Transverse colon (tissue), 4 donors: ENCODE measurements around the gene SRRT. TPM values are rescaled to one million over a fixed set of nuclear protein-coding genes. Genes with fewer than 3 reads are reported as not detected.

Source experiments
- DNase-seq: peaks from one replicate; pipeline ENCODE4 v3.0.0-alpha.2; 2019
- H3K27ac ChIP-seq, 4 donors: fragments of 200-600 bp; sonication (generic); 2 replicates each; pipeline ENCODE4 v1.5.1; 2016 to 2018; ENCODE audit warnings: inconsistent platforms in 4 of 4
- H3K27me3 ChIP-seq: fragments of 200-600 bp; sonication (generic); 2 replicates; pipeline ENCODE4 v1.5.1; 2017; ENCODE audit warnings: inconsistent platforms
- H3K36me3 ChIP-seq, 4 donors: fragments of 200-600 bp; sonication (generic); 2 replicates each; pipeline ENCODE4 v1.5.1; 2017 to 2019; ENCODE audit warnings: inconsistent platforms in 4 of 4
- H3K4me1 ChIP-seq, 4 donors: fragments of 200-600 bp; sonication (generic); 2 replicates each; pipeline ENCODE4 v1.5.1; 2017 to 2020; ENCODE audit warnings: inconsistent platforms in 4 of 4
- H3K4me3 ChIP-seq, 4 donors: fragments of 200-600 bp; sonication (generic); 1 replicate in 1 of 4; 2 replicates in 3 of 4; pipeline versions ENCODE4 v1.5.1 to v1.6.1; 2017 to 2019; ENCODE audit warnings: inconsistent platforms in 4 of 4
- H3K9me3 ChIP-seq, 2 donors: fragments of 200-600 bp; sonication (generic); 2 replicates each; pipeline ENCODE4 v1.5.1; 2017 to 2019; ENCODE audit warnings: inconsistent platforms in 2 of 2
- CTCF ChIP-seq, 5 experiments: fragments of 200-600 bp in 3 of 5; fragments of 450-650 bp in 2 of 5; sonication (generic) in 3 of 5; IDR thresholded peaks; 1 replicate in 2 of 5; 2 replicates in 3 of 5; pipeline ENCODE4 v1.5.1; 2016 to 2017; ENCODE audit warnings: antibody characterized with exemption in 5 of 5, inconsistent platforms in 3 of 5, mild to moderate bottlenecking in 2 of 5, moderate library complexity in 1 of 5
- EP300 ChIP-seq: sonication (generic); formaldehyde crosslinking; IDR thresholded peaks from one replicate; pipeline ENCODE4 v1.6.1; 2017; ENCODE audit warnings: antibody characterized with exemption, low read depth
- POLR2A ChIP-seq: fragments of 450-650 bp; IDR thresholded peaks from one replicate; pipeline ENCODE4 v1.6.1; 2016; ENCODE audit warnings: antibody characterized with exemption, mild to moderate bottlenecking, moderate library complexity
- POLR2AphosphoS5 ChIP-seq, 3 donors: sonication (generic); formaldehyde crosslinking; IDR thresholded peaks; one replicate each; pipeline ENCODE4 v1.6.1; 2016; ENCODE audit warnings: antibody characterized with exemption in 3 of 3
- WGBS, 2 donors: methylation state at CpG; one replicate each; pipeline ENCODE4 v1.1.5; 2018; ENCODE audit warnings: low coverage in 1 of 2; 5-methylcytosine and 5-hydroxymethylcytosine counted together
- in situ Hi-C, 4 donors: fragments of 200-750 bp; cut with MboI; loops; one replicate each; pipeline versions ENCODE4 v1.15.0 to v1.15.1; 2017; ENCODE audit warnings: low sequenced_read_pairs in 3 of 4, low pct_ligation_motif_present in 1 of 4, low pct_unique_long_range_greater_than_20kb in 1 of 4
- intact Hi-C: fragments of 100-400 bp; cut with DNase I; formaldehyde crosslinking; loops from one replicate; pipeline ENCODE4 v1.15.1; 2023; ENCODE audit warnings: low total_unique reads
- total RNA-seq, 4 donors: library from RNA; depleted of rRNA; stranded (reverse); fragments of >200 nt; gene quantifications; one replicate each; pipeline ENCODE4 v1.1.0, GENCODE V29; 2016

Gene SRRT
- total RNA-seq, 4 donors from 2014 or later: 64.6 to 217 (median 103) TPM

- Histone ChIP-seq H3K4me3 (peak overlapping the region; percentile 5 to 43 (median 30)), H3K9me3 (no peaks in the 10 kb centered on the region), H3K27ac (peak overlapping the region; percentile 80 to 89 (median 88)), H3K4me1 (peaks cover 6 to 24% (median 15%) of the 10 kb centered on the region in 4 donors), H3K36me3 (no peaks in the 10 kb centered on the region), H3K27me3 (no peaks in the 10 kb centered on the region)
- 3 to 25% methylated on average over 1 to 35 of the region's 37 CpGs for WGBS, 2 donors
- DNase-seq: peak; percentile 92
- in situ Hi-C loops: no loop called here
- no peak for TF ChIP-seq CTCF (IDR thresholded peaks at IDR 0.05)
- TF ChIP-seq POLR2AphosphoS5 (IDR thresholded peaks at IDR 0.05): peak; percentile 64 to 77 (median 65)
- no peak for TF ChIP-seq EP300
- TF ChIP-seq POLR2A: peak; percentile 56
- intact Hi-C loops: no loop called here
Measured at GRCh38 chr7:100837099-100837836, 37.6 kb upstream of the SRRT start.

GRCh38 chr7:100839361-100839760, 35.5 kb upstream of the SRRT start:
- Histone ChIP-seq H3K27me3 (no peaks in the 10 kb centered on the region), H3K4me1 (peaks cover 6 to 19% (median 14%) of the 10 kb centered on the region in 4 donors), H3K36me3 (no peaks in the 10 kb centered on the region), H3K9me3 (no peaks in the 10 kb centered on the region), H3K27ac (no peak overlapping the region), H3K4me3 (no peak overlapping the region)
- intact Hi-C loops: no loop called here
- no peak for TF ChIP-seq CTCF (IDR thresholded peaks at IDR 0.05)
- TF ChIP-seq POLR2AphosphoS5 (IDR thresholded peaks at IDR 0.05): no peak
- TF ChIP-seq EP300: no peak
- TF ChIP-seq POLR2A: no peak
- WGBS, 2 donors: 95 to 100% methylated on average over 2 to 18 of the region's 18 CpGs
- DNase-seq: no peak
- in situ Hi-C loops: no loop called here

GRCh38 chr7:100840470-100841100, 34.3 kb upstream of the SRRT start:
- DNase-seq: no peak
- Histone ChIP-seq H3K27ac (no peak overlapping the region), H3K36me3 (no peaks in the 10 kb centered on the region), H3K9me3 (no peaks in the 10 kb centered on the region), H3K4me1 (peaks cover 6 to 20% (median 14%) of the 10 kb centered on the region in 4 donors), H3K27me3 (no peaks in the 10 kb centered on the region), H3K4me3 (no peak overlapping the region)
- WGBS, 2 donors: 69 to 73% methylated on average over 4 to 8 of the region's 8 CpGs
- TF ChIP-seq POLR2AphosphoS5 (IDR thresholded peaks at IDR 0.05) (no peak), CTCF (IDR thresholded peaks at IDR 0.05) (no peak), POLR2A (no peak), EP300 (no peak)
- in situ Hi-C loops: no loop called here
- intact Hi-C loops: no loop called here

- Histone ChIP-seq H3K27ac (no peak overlapping the region), H3K4me3 (no peak overlapping the region), H3K9me3 (no peaks in the 10 kb centered on the region), H3K27me3 (no peaks in the 10 kb centered on the region), H3K36me3 (no peaks in the 10 kb centered on the region), H3K4me1 (peaks cover 0 to 10% (median 8%) of the 10 kb centered on the region in 4 donors)
- TF ChIP-seq POLR2A: no peak
- no peak for TF ChIP-seq CTCF (IDR thresholded peaks at IDR 0.05)
- no peak for TF ChIP-seq EP300
- no peak for TF ChIP-seq POLR2AphosphoS5 (IDR thresholded peaks at IDR 0.05)
- DNase-seq: no peak
- in situ Hi-C loops: no loop called here
- 90 to 95% methylated on average over 2 to 4 of the region's 4 CpGs for WGBS, 2 donors
- intact Hi-C loops: no loop called here
Measured at GRCh38 chr7:100847360-100847759, 27.5 kb upstream of the SRRT start.
